ENCODE results near the gene FBXO17.

GRCh38 chr19:38970664-38971532 is 4.6 kb downstream of the FBXO17 start:
- TF ChIP-seq CTCF (IDR thresholded peaks at IDR 0.05) = no peak
- TF ChIP-seq EP300 (IDR thresholded peaks at IDR 0.05) = no peak
- TF ChIP-seq POLR2A (IDR thresholded peaks at IDR 0.05; ENCODE audit: low read depth) = no peak

All from esophagus muscularis mucosa (tissue), 4 donors.